Ishikawa (cell line): Measurements from ENCODE around the gene TMEM30A.

Experiments used
- CEBPB ChIP-seq: IDR thresholded peaks from 2 replicates; pipeline ENCODE4 v1.6.1; 2012
- CREB1 ChIP-seq: IDR thresholded peaks from 2 replicates; pipeline ENCODE4 v1.6.1; 2012; ENCODE audit warnings: low read depth
- EGR1 ChIP-seq: IDR thresholded peaks from 2 replicates; pipeline ENCODE4 v1.6.1; 2012
- EP300 ChIP-seq: IDR thresholded peaks from 2 replicates; pipeline ENCODE4 v1.6.1; 2012; ENCODE audit warnings: borderline replicate concordance
- FOXM1 ChIP-seq: IDR thresholded peaks from 2 replicates; pipeline ENCODE4 v1.6.1; 2012; ENCODE audit warnings: low read depth, borderline replicate concordance
- MAX ChIP-seq: IDR thresholded peaks from 2 replicates; pipeline ENCODE4 v1.6.1; 2012
- NFIC ChIP-seq: IDR thresholded peaks from 2 replicates; pipeline ENCODE4 v1.6.1; 2012
- RAD21 ChIP-seq: IDR thresholded peaks from 2 replicates; pipeline ENCODE4 v1.6.1; 2012; ENCODE audit warnings: low read depth
- REST ChIP-seq: IDR thresholded peaks from 2 replicates; pipeline ENCODE4 v1.6.1; 2012; ENCODE audit warnings: low read depth, mild to moderate bottlenecking
- TAF1 ChIP-seq: IDR thresholded peaks from 2 replicates; pipeline ENCODE4 v1.6.1; 2012; ENCODE audit warnings: low read depth, mild to moderate bottlenecking
- TCF12 ChIP-seq: IDR thresholded peaks from 2 replicates; pipeline ENCODE4 v1.6.1; 2012; ENCODE audit warnings: low read depth
- TEAD4 ChIP-seq: IDR thresholded peaks from 2 replicates; pipeline ENCODE4 v1.6.1; 2012
- USF1 ChIP-seq: IDR thresholded peaks from 2 replicates; pipeline ENCODE4 v1.6.1; 2012
- YY1 ChIP-seq: IDR thresholded peaks from 2 replicates; pipeline ENCODE4 v1.6.1; 2012; ENCODE audit warnings: low read depth
- ZBTB7A ChIP-seq: IDR thresholded peaks from 2 replicates; pipeline ENCODE4 v1.6.1; 2012; ENCODE audit warnings: low read depth

Gene TMEM30A

DNA sequence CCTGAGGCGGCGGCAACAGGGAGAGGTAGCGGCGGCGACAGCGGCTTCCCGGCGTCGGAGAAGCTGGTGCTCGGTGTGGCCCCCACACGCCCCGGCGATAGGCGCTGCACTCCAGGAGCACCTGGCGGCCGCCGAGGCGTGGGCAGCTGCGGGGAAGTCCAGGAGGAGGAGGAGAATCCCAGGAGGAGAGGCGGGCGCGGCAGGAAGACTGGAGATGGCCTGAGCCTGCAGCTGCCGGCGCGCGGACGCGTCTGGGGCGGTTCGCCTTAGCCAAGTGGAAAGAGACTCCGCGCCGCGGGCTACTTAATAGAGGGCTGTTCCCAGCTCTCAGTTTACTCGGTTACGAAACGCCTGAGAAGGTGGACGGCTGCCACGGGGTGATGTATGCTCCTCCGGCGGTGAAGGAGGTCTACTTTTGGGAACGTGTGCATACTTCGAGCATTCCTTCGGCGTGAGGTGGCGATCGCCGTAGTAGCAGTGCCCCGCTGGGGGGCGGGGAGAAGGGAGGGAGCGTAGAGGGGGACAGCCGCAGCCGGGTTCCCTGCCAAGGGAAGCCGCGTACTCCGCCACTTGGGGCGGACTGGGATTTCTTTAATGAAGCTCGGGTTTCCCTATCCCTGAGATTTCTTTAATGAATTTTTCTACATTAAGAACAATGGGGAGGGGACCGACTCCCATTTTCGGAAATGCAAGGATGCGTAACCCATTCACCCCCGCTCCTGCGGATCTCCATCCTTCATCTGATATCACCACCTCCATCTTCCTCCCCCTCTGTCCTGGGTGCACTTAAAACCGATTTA lies 78.6 kb downstream of the TMEM30A start, which contains the start of gene COL12A1:
Gene COL12A1 (minus strand): TSS at position 278 of the 800 bp plus-strand sequence. CDS start 3,261 bp downstream, outside the sequence.
- peak; percentile 74 for TF ChIP-seq MAX
- TF ChIP-seq YY1 = no peak; the same call in 1 of the 2 replicates
- peak; percentile 92 for TF ChIP-seq TEAD4
- no peak for TF ChIP-seq ZBTB7A
- TF ChIP-seq EGR1 = peak; percentile 69
- TF ChIP-seq NFIC = peak; percentile 73
- TF ChIP-seq CEBPB = peak; percentile 93
- TF ChIP-seq EP300 = peak; percentile 48; the same call in 1 of the 2 replicates
- TF ChIP-seq CREB1 = no peak
- TF ChIP-seq RAD21 = no peak
- TF ChIP-seq REST = no peak
- TF ChIP-seq USF1 = no peak
- no peak for TF ChIP-seq FOXM1
- TF ChIP-seq TAF1 = no peak; the same call in 1 of the 2 replicates

- TF ChIP-seq USF1 (no peak), YY1 (0 out of 2 replicates have a peak, but pooled peaks have one; percentile 18), CEBPB (no peak), EP300 (no peak), FOXM1 (no peak), NFIC (no peak), RAD21 (no peak), TAF1 (no peak), CREB1 (no peak), ZBTB7A (no peak; the same call in none of the 2 replicates), TCF12 (no peak), TEAD4 (0 out of 2 replicates have a peak, but pooled peaks have one; percentile 32)
These were observed 79.4 kb downstream of the TMEM30A start for GRCh38 chr6:75204959-75205775.

DNA sequence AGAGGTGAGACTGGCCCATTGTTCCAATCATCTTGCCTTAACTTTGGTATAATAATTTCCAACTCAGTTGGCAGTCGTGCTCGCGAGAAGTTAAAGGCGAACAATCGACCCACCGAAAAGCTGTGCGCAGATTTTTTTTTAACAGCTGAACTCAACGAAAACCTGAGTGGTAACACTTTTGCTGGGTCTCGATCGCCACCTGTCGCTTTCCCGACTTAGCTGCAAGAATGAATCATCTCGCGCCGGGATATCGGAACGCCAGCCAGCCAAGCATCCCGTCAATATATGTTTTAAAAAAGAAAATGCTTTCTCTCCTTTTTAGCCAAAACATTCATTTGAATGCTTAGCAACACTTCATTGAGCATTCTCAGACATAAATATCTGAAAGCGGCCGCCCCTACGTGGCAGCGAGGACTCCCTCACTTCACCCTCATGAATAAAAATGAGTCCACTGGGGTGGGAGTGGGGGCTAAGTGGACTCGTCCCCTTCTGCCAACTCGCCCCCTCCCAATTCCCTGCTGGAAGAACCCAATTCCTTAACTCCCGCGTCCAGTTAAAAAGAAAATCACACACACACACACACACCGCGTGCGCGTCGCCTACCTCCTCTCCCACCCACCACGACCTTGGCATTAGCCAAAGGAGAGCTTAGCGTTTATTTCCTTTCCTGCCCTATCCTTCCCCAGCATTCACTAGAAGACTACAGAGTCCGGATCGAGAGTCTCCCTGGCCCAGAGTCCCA lies 80.2 kb downstream of the TMEM30A start:
- TF ChIP-seq MAX (no peak), RAD21 (peak; percentile 92)

- TF ChIP-seq USF1 (no peak), CEBPB (no peak), FOXM1 (no peak), CREB1 (no peak), NFIC (no peak)
These were observed 80.9 kb downstream of the TMEM30A start for GRCh38 chr6:75203721-75204120.
